SK-N-SH treated with all-trans-retinoic acid at 6 μM for 48 hours (cell line): Measurements from ENCODE around the gene ULK1.

Experiments
- ATAC-seq: fragments of 200-7000 bp; cut with Tn5 transposase; 3 replicates; pipeline ENCODE4 v1.9.1; 2020; ENCODE audit warnings: mild to moderate bottlenecking, moderate library complexity
- ARNTL ChIP-seq: fragments of 450-650 bp; formaldehyde crosslinking; IDR thresholded peaks from 2 replicates; pipeline ENCODE4 v1.5.0; 2020; ENCODE audit warnings: low read depth, mild to moderate bottlenecking, moderate library complexity, borderline replicate concordance
- BACH2 ChIP-seq: fragments of 250-450 bp; sonication (Bioruptor Pico); IDR thresholded peaks from 2 replicates; pipeline ENCODE4 v1.9.0; 2021; ENCODE audit warnings: mild to moderate bottlenecking, borderline replicate concordance
- CSDC2 ChIP-seq: fragments of 250-450 bp; sonication (Bioruptor Pico); IDR thresholded peaks from 2 replicates; pipeline ENCODE4 v1.5.0; 2020; ENCODE audit warnings: mild to moderate bottlenecking, moderate library complexity
- ESRRG ChIP-seq: fragments of 250-450 bp; sonication (Bioruptor Pico); IDR thresholded peaks from 2 replicates; pipeline ENCODE4 v1.6.1; 2021; ENCODE audit warnings: mild to moderate bottlenecking
- GLIS3 ChIP-seq: fragments of 250-450 bp; sonication (Bioruptor Pico); IDR thresholded peaks from 2 replicates; pipeline ENCODE4 v1.5.0; 2020; ENCODE audit warnings: mild to moderate bottlenecking, moderate library complexity
- ISL1 ChIP-seq: fragments of 250-450 bp; sonication (Bioruptor Pico); IDR thresholded peaks from 2 replicates; pipeline ENCODE4 v2.1.2; 2022; ENCODE audit warnings: mild to moderate bottlenecking, moderate library complexity
- OSR1 ChIP-seq: fragments of 250-450 bp; sonication (Bioruptor Pico); IDR thresholded peaks from 2 replicates; pipeline ENCODE4 v1.8.0; 2022; ENCODE audit warnings: moderate library complexity, mild to moderate bottlenecking, inconsistent platforms
- PPARA ChIP-seq: fragments of 250-450 bp; sonication (Bioruptor Pico); IDR thresholded peaks from 2 replicates; pipeline ENCODE4 v1.5.0; 2020; ENCODE audit warnings: mild to moderate bottlenecking, borderline replicate concordance
- RARB ChIP-seq: fragments of 250-450 bp; sonication (Bioruptor Pico); IDR thresholded peaks from 2 replicates; pipeline ENCODE4 v1.8.0; 2021; ENCODE audit warnings: mild to moderate bottlenecking, moderate library complexity
- SNAI2 ChIP-seq: fragments of 250-450 bp; sonication (Bioruptor Pico); IDR thresholded peaks from 2 replicates; pipeline ENCODE4 v1.5.0; 2020; ENCODE audit warnings: mild to moderate bottlenecking, moderate library complexity
- TCF4 ChIP-seq: fragments of 250-450 bp; sonication (Bioruptor Pico); IDR thresholded peaks from 2 replicates; pipeline ENCODE4 v1.8.0; 2021; ENCODE audit warnings: mild to moderate bottlenecking, moderate library complexity, borderline replicate concordance
- TOX ChIP-seq: fragments of 250-450 bp; sonication (Bioruptor Pico); IDR thresholded peaks from 2 replicates; pipeline ENCODE4 v1.8.0; 2021; ENCODE audit warnings: mild to moderate bottlenecking, moderate library complexity, borderline replicate concordance
- ZC3H10 ChIP-seq: fragments of 250-450 bp; sonication (Bioruptor Pico); IDR thresholded peaks from 2 replicates; pipeline ENCODE4 v1.5.1; 2021; ENCODE audit warnings: mild to moderate bottlenecking, moderate library complexity
- ZFP3 ChIP-seq: fragments of 250-450 bp; sonication (Bioruptor Pico); IDR thresholded peaks from 2 replicates; pipeline ENCODE4 v1.5.0; 2020; ENCODE audit warnings: mild to moderate bottlenecking, moderate library complexity
- ZFP30 ChIP-seq: fragments of 450-650 bp; formaldehyde crosslinking; IDR thresholded peaks from 2 replicates; pipeline ENCODE4 v1.5.0; 2022; ENCODE audit warnings: mild to moderate bottlenecking, moderate library complexity
- ZNF565 ChIP-seq: fragments of 450-650 bp; formaldehyde crosslinking; conservative IDR thresholded peaks from 2 replicates; pipeline ENCODE4 v1.5.0; 2020; ENCODE audit warnings: low read depth, mild to moderate bottlenecking, moderate library complexity
- TF ChIP-seq, protein P1 (sequence below): fragments of 250-450 bp; sonication (Bioruptor Pico); IDR thresholded peaks from 2 replicates; pipeline ENCODE4 v1.5.1; 2020; ENCODE audit warnings: low read depth, mild to moderate bottlenecking, moderate library complexity
- TF ChIP-seq, protein P2 (sequence below): fragments of 250-450 bp; sonication (Bioruptor Pico); IDR thresholded peaks from 2 replicates; pipeline ENCODE4 v1.5.1; 2021; ENCODE audit warnings: mild to moderate bottlenecking, moderate library complexity
- TF ChIP-seq, protein P3 (sequence below): fragments of 250-450 bp; sonication (Bioruptor Pico); IDR thresholded peaks from 2 replicates; pipeline ENCODE4 v1.5.0; 2020; ENCODE audit warnings: mild to moderate bottlenecking, moderate library complexity
- TF ChIP-seq, protein P4 (sequence below): fragments of 250-450 bp; sonication (Bioruptor Pico); IDR thresholded peaks from 2 replicates; pipeline ENCODE4 v1.8.0; 2021; ENCODE audit warnings: low read depth, mild to moderate bottlenecking, moderate library complexity, borderline replicate concordance
- TF ChIP-seq, protein P5 (sequence below): fragments of 250-450 bp; sonication (Bioruptor Pico); IDR thresholded peaks from 2 replicates; pipeline ENCODE4 v1.8.0; 2020; ENCODE audit warnings: mild to moderate bottlenecking, moderate library complexity, borderline replicate concordance

Gene ULK1

DNA sequence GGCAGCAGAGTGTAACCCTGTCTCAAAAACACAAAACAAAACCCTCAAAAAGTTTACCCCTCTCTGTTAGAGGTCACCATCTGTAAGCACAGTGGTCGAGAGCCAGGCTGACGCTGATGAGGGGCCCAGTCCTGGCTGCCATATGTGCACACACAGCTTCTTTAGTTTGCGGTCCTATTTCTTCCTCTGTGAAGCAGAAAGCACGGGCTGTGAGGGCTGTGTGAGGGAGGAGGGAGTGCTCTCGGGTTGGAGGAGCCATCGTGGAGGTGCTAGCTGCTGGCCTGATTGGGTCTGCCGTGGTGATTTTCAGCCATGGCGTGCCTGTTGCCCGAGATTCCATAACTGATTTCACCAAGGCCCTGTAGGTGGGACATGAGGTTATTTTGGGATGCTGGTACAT is 3.5 kb downstream of the ULK1 start:
- TF ChIP-seq, protein P1, sequence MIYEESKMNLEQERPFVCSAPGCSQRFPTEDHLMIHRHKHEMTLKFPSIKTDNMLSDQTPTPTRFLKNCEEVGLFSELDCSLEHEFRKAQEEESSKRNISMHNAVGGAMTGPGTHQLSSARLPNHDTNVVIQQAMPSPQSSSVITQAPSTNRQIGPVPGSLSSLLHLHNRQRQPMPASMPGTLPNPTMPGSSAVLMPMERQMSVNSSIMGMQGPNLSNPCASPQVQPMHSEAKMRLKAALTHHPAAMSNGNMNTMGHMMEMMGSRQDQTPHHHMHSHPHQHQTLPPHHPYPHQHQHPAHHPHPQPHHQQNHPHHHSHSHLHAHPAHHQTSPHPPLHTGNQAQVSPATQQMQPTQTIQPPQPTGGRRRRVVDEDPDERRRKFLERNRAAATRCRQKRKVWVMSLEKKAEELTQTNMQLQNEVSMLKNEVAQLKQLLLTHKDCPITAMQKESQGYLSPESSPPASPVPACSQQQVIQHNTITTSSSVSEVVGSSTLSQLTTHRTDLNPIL (CRISPR knock-in tag), result no peak
- TF ChIP-seq, protein P2, sequence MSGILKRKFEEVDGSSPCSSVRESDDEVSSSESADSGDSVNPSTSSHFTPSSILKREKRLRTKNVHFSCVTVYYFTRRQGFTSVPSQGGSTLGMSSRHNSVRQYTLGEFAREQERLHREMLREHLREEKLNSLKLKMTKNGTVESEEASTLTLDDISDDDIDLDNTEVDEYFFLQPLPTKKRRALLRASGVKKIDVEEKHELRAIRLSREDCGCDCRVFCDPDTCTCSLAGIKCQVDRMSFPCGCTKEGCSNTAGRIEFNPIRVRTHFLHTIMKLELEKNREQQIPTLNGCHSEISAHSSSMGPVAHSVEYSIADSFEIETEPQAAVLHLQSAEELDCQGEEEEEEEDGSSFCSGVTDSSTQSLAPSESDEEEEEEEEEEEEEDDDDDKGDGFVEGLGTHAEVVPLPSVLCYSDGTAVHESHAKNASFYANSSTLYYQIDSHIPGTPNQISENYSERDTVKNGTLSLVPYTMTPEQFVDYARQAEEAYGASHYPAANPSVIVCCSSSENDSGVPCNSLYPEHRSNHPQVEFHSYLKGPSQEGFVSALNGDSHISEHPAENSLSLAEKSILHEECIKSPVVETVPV, result no peak
- TF ChIP-seq, protein P3, sequence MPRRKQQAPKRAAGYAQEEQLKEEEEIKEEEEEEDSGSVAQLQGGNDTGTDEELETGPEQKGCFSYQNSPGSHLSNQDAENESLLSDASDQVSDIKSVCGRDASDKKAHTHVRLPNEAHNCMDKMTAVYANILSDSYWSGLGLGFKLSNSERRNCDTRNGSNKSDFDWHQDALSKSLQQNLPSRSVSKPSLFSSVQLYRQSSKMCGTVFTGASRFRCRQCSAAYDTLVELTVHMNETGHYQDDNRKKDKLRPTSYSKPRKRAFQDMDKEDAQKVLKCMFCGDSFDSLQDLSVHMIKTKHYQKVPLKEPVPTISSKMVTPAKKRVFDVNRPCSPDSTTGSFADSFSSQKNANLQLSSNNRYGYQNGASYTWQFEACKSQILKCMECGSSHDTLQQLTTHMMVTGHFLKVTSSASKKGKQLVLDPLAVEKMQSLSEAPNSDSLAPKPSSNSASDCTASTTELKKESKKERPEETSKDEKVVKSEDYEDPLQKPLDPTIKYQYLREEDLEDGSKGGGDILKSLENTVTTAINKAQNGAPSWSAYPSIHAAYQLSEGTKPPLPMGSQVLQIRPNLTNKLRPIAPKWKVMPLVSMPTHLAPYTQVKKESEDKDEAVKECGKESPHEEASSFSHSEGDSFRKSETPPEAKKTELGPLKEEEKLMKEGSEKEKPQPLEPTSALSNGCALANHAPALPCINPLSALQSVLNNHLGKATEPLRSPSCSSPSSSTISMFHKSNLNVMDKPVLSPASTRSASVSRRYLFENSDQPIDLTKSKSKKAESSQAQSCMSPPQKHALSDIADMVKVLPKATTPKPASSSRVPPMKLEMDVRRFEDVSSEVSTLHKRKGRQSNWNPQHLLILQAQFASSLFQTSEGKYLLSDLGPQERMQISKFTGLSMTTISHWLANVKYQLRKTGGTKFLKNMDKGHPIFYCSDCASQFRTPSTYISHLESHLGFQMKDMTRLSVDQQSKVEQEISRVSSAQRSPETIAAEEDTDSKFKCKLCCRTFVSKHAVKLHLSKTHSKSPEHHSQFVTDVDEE (CRISPR knock-in tag), result no peak
- no peak for TF ChIP-seq RARB
- no peak for TF ChIP-seq BACH2 (CRISPR knock-in tag)
- no peak for TF ChIP-seq PPARA (CRISPR knock-in tag)
- TF ChIP-seq ISL1 (CRISPR knock-in tag), result no peak
- ATAC-seq, result no peak

DNA sequence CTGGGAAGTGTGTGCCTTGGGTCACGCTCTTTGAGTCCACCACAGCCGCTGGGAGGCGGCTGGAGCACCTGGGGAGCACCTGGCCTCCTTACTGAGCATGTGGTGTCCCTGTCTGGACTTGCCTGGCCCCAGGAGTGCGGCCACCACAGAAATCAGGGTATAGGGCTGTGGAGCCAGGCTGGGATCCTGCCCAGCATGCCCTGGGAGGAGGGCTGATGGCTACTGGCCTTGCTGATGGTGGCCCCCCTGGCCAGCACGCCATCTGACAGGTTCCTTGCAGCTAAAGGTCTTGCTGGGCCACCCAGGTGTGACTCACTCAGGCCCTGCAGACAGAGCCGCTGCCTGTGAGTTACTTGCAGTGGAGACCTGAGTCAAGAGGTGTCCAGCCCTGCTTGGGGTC is 6.0 kb downstream of the ULK1 start:
- no peak for ATAC-seq
- no peak for TF ChIP-seq ISL1 (CRISPR knock-in tag)
- no peak for TF ChIP-seq ZFP30
- TF ChIP-seq, protein P4, sequence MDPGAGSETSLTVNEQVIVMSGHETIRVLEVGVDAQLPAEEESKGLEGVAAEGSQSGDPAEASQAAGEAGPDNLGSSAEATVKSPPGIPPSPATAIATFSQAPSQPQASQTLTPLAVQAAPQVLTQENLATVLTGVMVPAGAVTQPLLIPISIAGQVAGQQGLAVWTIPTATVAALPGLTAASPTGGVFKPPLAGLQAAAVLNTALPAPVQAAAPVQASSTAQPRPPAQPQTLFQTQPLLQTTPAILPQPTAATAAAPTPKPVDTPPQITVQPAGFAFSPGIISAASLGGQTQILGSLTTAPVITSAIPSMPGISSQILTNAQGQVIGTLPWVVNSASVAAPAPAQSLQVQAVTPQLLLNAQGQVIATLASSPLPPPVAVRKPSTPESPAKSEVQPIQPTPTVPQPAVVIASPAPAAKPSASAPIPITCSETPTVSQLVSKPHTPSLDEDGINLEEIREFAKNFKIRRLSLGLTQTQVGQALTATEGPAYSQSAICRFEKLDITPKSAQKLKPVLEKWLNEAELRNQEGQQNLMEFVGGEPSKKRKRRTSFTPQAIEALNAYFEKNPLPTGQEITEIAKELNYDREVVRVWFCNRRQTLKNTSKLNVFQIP, result no peak
- TF ChIP-seq TCF4 (CRISPR knock-in tag), result no peak
- TF ChIP-seq GLIS3, result no peak
- no peak for TF ChIP-seq ESRRG (CRISPR knock-in tag)
- no peak for TF ChIP-seq BACH2 (CRISPR knock-in tag)
- TF ChIP-seq, protein P5, sequence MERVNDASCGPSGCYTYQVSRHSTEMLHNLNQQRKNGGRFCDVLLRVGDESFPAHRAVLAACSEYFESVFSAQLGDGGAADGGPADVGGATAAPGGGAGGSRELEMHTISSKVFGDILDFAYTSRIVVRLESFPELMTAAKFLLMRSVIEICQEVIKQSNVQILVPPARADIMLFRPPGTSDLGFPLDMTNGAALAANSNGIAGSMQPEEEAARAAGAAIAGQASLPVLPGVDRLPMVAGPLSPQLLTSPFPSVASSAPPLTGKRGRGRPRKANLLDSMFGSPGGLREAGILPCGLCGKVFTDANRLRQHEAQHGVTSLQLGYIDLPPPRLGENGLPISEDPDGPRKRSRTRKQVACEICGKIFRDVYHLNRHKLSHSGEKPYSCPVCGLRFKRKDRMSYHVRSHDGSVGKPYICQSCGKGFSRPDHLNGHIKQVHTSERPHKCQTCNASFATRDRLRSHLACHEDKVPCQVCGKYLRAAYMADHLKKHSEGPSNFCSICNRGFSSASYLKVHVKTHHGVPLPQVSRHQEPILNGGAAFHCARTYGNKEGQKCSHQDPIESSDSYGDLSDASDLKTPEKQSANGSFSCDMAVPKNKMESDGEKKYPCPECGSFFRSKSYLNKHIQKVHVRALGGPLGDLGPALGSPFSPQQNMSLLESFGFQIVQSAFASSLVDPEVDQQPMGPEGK, result no peak
- TF ChIP-seq ARNTL, result no peak
- TF ChIP-seq SNAI2 (CRISPR knock-in tag), result no peak
- TF ChIP-seq, protein P3 (CRISPR knock-in tag), result no peak
- no peak for TF ChIP-seq ZC3H10 (CRISPR knock-in tag)
- no peak for TF ChIP-seq PPARA (CRISPR knock-in tag)
- no peak for TF ChIP-seq CSDC2 (CRISPR knock-in tag)
- TF ChIP-seq, protein P1 (CRISPR knock-in tag), result no peak
- TF ChIP-seq ZFP3, result no peak
- TF ChIP-seq TOX (CRISPR knock-in tag), result no peak
- TF ChIP-seq, protein P2, result no peak
- TF ChIP-seq OSR1 (CRISPR knock-in tag), result no peak
- TF ChIP-seq ZNF565, result no peak
